T-helper 1 cell treated with Interleukin-12 subunit alpha and Interleukin-12 subunit beta and Interleukin-4 antibody, amounts not matched to agents 30 μg/mL and 1 μg/mL, for 36 hours (primary cell): ENCODE results near the gene KIF5A.

Experiments used
- H3K27ac Mint-ChIP-seq: one replicate; pipeline ENCODE4 v1.8.0; 2021; ENCODE audit warnings: mild to moderate bottlenecking, mixed read lengths
- H3K27me3 Mint-ChIP-seq: one replicate; pipeline ENCODE4 v1.8.0; 2021; ENCODE audit warnings: low read depth, mixed read lengths
- H3K36me3 Mint-ChIP-seq: one replicate; pipeline ENCODE4 v1.8.0; 2021; ENCODE audit warnings: low read depth, mixed read lengths
- H3K4me1 Mint-ChIP-seq: one replicate; pipeline ENCODE4 v1.8.0; 2021; ENCODE audit warnings: low read depth, mixed read lengths
- H3K4me3 Mint-ChIP-seq: one replicate; pipeline ENCODE4 v1.8.0; 2021; ENCODE audit warnings: mild to moderate bottlenecking, moderate library complexity, mixed read lengths
- H3K9me3 Mint-ChIP-seq: one replicate; pipeline ENCODE4 v1.8.0; 2021; ENCODE audit warnings: mixed read lengths

KIF5A gene

DNA sequence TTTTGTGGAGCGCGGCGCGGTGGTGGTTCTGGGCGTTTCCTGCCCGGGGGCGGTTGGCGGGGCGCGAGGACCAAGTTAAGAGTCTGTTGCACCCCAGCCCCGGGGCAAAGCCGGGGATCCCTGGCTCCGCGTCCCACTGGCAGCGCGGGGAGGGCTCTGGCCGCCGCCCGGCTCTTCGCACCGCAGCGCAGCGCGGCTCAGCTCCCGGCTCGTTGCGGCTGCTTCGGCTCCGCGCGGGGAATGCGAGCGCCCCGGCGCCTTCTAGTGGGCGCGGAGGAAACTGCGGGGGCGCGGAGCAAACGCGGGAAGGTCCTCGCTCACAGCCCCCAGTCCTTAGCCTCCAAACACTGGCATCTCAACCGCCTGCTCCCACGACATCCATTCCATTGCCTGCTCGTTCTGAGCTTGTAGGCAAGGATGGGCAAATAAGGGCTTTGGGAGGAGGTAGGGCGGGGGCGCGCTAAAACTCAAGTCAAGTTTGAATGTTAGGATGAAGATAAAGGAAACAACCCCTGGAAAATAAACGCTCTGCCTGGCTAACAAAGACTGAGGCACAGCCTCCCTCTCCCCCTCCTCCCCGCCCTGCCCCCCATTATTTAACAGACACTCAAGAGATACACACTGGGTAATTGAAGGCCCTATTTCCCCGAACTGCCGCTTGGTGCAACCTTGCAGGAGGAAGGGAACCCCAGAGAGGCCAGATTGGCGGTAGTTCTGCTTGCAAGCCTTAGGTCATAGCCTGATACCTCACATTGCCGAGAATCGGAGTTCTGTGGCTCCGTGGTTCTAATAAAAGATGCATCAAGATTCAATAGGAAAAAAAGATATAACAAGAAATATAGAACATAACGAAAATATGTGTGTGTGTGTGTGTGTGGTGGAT, 83.4 kb downstream of the KIF5A start, which contains the start of gene B4GALNT1:
B4GALNT1 (minus strand) TSS at position 244 of the 883 bp plus-strand sequence. CDS start 1,069 bp downstream, outside the sequence.
- Mint-ChIP-seq H3K27me3 (peaks cover 69% of the 10 kb centered on the region), H3K4me3 (peak within 1 kb of the TSS; percentile 73), H3K27ac (no peak within 1 kb of the TSS), H3K9me3 (no peaks in the 10 kb centered on the region), H3K36me3 (no peaks in the 10 kb centered on the region), H3K4me1 (peaks cover 8% of the 10 kb centered on the region)
